Measurements from ENCODE around the gene THAP4. TPM values are rescaled to one million over a fixed set of nuclear protein-coding genes. Genes with fewer than 3 reads are reported as not detected.

The THAP4 gene
- total RNA-seq, 1 donor from 2014 or later: 42.5 TPM

DNA sequence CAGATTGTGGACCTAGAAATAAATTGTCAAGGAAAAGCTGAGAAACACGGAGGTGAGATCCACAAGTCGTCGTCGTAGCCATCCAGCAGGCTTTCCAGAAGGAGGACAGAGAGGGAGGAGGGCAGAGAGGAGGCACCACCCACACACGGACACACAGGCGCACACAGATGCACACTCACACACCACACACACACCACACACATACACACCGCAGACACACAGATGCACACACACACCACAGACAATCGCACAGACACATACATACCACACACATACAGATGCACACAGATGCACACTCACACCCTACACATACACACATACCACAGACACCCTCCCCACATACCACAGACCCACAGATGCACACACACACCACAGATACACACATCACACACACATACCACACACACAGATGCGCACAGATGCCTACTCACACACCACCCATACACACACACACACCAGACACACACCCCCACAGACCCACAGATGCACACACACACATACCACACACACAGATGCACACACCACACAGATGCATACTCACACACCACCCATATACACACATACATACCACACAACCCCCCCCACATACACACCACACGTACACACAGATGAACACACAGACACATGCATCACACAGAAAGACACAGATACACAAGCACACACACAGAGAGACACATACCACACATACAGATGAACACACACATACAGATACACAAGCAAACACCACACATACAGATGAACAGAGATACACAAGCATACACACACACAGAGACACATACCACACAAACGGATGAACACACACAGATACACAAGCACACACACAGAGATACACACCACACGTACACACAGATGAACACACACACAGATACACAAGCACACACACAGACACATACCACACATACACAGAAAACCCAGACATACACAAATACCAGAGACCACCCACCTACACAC, 91.2 kb downstream of the THAP4 start:
- Mint-ChIP-seq H3K9me3 (ENCODE audit: unreplicated experiment) (no peaks in the 10 kb centered on the region), H3K36me3 (ENCODE audit: low read depth, unreplicated experiment) (no peaks in the 10 kb centered on the region), H3K4me1 (ENCODE audit: unreplicated experiment) (peaks cover 12% of the 10 kb centered on the region), H3K27me3 (ENCODE audit: unreplicated experiment) (peaks cover 5% of the 10 kb centered on the region), H3K27ac (ENCODE audit: unreplicated experiment) (no peak overlapping the region), H3K4me3 (ENCODE audit: unreplicated experiment) (no peak overlapping the region)
- TF ChIP-seq, protein P1, sequence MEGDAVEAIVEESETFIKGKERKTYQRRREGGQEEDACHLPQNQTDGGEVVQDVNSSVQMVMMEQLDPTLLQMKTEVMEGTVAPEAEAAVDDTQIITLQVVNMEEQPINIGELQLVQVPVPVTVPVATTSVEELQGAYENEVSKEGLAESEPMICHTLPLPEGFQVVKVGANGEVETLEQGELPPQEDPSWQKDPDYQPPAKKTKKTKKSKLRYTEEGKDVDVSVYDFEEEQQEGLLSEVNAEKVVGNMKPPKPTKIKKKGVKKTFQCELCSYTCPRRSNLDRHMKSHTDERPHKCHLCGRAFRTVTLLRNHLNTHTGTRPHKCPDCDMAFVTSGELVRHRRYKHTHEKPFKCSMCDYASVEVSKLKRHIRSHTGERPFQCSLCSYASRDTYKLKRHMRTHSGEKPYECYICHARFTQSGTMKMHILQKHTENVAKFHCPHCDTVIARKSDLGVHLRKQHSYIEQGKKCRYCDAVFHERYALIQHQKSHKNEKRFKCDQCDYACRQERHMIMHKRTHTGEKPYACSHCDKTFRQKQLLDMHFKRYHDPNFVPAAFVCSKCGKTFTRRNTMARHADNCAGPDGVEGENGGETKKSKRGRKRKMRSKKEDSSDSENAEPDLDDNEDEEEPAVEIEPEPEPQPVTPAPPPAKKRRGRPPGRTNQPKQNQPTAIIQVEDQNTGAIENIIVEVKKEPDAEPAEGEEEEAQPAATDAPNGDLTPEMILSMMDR (IDR thresholded peaks at IDR 0.05; ENCODE audit: unreplicated experiment): no peak
- DNase-seq (ENCODE audit: low spot score): no peak

DNA sequence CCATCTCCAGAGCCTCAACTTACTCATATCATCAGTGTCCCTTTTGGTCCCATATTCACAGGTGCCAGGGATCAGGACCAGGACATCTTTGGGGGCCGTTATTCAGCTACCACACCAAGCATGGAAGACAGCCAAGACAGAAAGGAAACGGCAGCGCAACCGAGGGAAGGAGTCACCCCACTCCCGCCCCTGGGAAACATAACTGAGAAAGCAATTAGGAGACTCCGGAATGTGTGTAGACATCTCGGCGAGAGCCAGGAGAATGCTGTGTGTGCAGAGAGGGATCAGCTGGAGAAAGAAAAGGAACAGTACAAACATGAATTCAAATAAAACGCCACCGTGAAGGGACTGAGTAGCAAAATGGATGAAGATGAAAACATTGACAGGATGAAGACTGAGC, 91.9 kb downstream of the THAP4 start:
- H3K27me3 Mint-ChIP-seq (ENCODE audit: unreplicated experiment): peaks cover 5% of the 10 kb centered on the region
- H3K4me3 Mint-ChIP-seq (ENCODE audit: unreplicated experiment): no peak overlapping the region
- no peaks in the 10 kb centered on the region for H3K9me3 Mint-ChIP-seq (ENCODE audit: unreplicated experiment)
- H3K36me3 Mint-ChIP-seq (ENCODE audit: low read depth, unreplicated experiment): no peaks in the 10 kb centered on the region
- no peak for DNase-seq (ENCODE audit: low spot score)
- TF ChIP-seq, protein P1 (IDR thresholded peaks at IDR 0.05; ENCODE audit: unreplicated experiment): no peak
- peaks cover 16% of the 10 kb centered on the region for H3K4me1 Mint-ChIP-seq (ENCODE audit: unreplicated experiment)
- H3K27ac Mint-ChIP-seq (ENCODE audit: unreplicated experiment): no peak overlapping the region

DNA sequence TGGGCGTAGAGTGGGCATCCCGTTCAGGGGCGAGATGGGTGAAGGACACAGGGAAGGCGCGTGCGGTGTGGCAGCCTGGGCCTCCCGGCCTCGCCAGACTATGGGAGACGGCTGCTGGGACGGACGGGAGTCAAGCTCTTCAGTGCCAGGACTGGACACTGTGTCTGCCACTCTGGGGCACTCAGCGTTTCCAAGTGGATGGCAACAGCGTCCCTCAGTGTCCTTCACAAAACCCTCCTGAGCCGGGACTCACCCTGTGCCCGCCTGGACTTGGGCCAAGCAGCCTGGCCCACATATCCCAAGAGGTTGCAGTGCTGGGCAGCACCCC, 94.7 kb downstream of the THAP4 start:
- Mint-ChIP-seq H3K9me3 (ENCODE audit: unreplicated experiment) (no peaks in the 10 kb centered on the region), H3K4me1 (ENCODE audit: unreplicated experiment) (peaks cover 6% of the 10 kb centered on the region), H3K4me3 (ENCODE audit: unreplicated experiment) (peak overlapping the region; percentile 25), H3K36me3 (ENCODE audit: low read depth, unreplicated experiment) (no peaks in the 10 kb centered on the region), H3K27ac (ENCODE audit: unreplicated experiment) (no peak overlapping the region), H3K27me3 (ENCODE audit: unreplicated experiment) (peaks cover 7% of the 10 kb centered on the region)
- TF ChIP-seq, protein P1 (IDR thresholded peaks at IDR 0.05; ENCODE audit: unreplicated experiment): no peak
- no peak for DNase-seq (ENCODE audit: low spot score)

DNA sequence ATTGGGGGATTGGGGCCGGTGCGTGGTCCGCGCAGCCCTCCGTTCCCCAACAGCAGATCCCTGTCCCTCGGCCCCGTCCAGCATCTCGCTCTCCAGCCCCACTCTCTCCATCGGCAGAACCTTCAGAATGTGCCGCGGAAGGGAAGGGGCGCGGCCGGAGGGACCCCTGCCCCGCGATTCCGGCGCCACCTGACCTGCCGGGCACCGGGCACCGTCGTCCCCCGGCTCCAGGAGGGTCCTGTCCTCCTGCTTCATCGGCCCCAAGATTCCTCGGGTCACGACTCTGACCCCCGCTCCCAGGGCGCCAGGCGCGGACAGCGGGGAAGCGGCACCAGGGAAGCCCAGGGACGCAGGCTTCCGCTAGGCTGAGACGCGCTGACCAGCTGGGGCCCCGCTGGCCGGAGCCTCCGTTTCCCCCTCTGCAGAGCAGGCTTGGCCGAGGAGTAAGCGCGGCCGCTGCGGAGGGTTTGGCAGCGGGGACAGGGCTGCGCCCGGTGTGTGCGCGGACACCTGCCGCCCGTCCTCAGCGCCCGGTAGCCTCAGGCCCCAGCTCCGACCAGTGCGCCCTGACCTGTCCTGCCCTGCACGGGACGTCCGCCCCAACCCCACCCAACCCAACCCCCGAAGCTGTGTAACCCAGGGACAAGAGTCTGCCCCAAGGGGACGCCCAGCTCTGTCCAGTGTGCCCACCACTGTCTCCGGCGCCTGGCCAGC, 95.2 kb downstream of the THAP4 start:
- TF ChIP-seq, protein P1 (IDR thresholded peaks at IDR 0.05; ENCODE audit: unreplicated experiment): no peak
- DNase-seq (ENCODE audit: low spot score): no peak
- Mint-ChIP-seq H3K36me3 (ENCODE audit: low read depth, unreplicated experiment) (no peaks in the 10 kb centered on the region), H3K27me3 (ENCODE audit: unreplicated experiment) (peaks cover 7% of the 10 kb centered on the region), H3K4me1 (ENCODE audit: unreplicated experiment) (peaks cover 3% of the 10 kb centered on the region), H3K4me3 (ENCODE audit: unreplicated experiment) (no peak overlapping the region), H3K9me3 (ENCODE audit: unreplicated experiment) (no peaks in the 10 kb centered on the region), H3K27ac (ENCODE audit: unreplicated experiment) (no peak overlapping the region)
